ENCODE measurements around the gene TENM4. TPM values are rescaled to one million over a fixed set of nuclear protein-coding genes. Genes with fewer than 3 reads are reported as not detected.

Gene TENM4
- total RNA-seq, 1 donor from 2014 or later: not detected

GRCh38 chr11:78684377-78684776 lies 756.5 kb downstream of the TENM4 start:
- DNase-seq (ENCODE audit: low read depth in 2 of 2): peak in 1 of 2 donors; percentile 6

GRCh38 chr11:78683774-78684173 lies 757.1 kb downstream of the TENM4 start:
- no peak for DNase-seq (ENCODE audit: low read depth in 2 of 2)

- DNase-seq (ENCODE audit: low read depth in 2 of 2): no peak
These were observed 764.7 kb downstream of the TENM4 start for GRCh38 chr11:78676026-78676557.

GRCh38 chr11:78672850-78673620 lies 767.8 kb downstream of the TENM4 start:
- DNase-seq (ENCODE audit: low read depth in 2 of 2): no peak

GRCh38 chr11:78669249-78669648 lies 771.6 kb downstream of the TENM4 start:
- no peak for DNase-seq (ENCODE audit: low read depth in 2 of 2)

- no peak for DNase-seq (ENCODE audit: low read depth in 2 of 2)
These were observed 773.4 kb downstream of the TENM4 start for GRCh38 chr11:78667461-78667860.

GRCh38 chr11:78666675-78667160 lies 774.1 kb downstream of the TENM4 start:
- DNase-seq (ENCODE audit: low read depth in 2 of 2): no peak

GRCh38 chr11:78664636-78665035 lies 776.2 kb downstream of the TENM4 start:
- no peak for DNase-seq (ENCODE audit: low read depth in 2 of 2)

- no peak for DNase-seq (ENCODE audit: low read depth in 2 of 2)
These were observed 778.0 kb downstream of the TENM4 start for GRCh38 chr11:78662811-78663210.

GRCh38 chr11:78660471-78660870 lies 780.4 kb downstream of the TENM4 start:
- DNase-seq (ENCODE audit: low read depth in 2 of 2): no peak

- no peak for DNase-seq (ENCODE audit: low read depth in 2 of 2)
These were observed 781.2 kb downstream of the TENM4 start for GRCh38 chr11:78659326-78660270.

- DNase-seq (ENCODE audit: low read depth in 2 of 2): no peak
These were observed 782.6 kb downstream of the TENM4 start for GRCh38 chr11:78657968-78658839.

GRCh38 chr11:78657441-78657840 lies 783.4 kb downstream of the TENM4 start:
- DNase-seq (ENCODE audit: low read depth in 2 of 2): no peak

- DNase-seq (ENCODE audit: low read depth in 2 of 2): no peak
These were observed 783.8 kb downstream of the TENM4 start for GRCh38 chr11:78656984-78657383.

- DNase-seq (ENCODE audit: low read depth in 2 of 2): no peak
These were observed 784.5 kb downstream of the TENM4 start for GRCh38 chr11:78656327-78656726.

- DNase-seq (ENCODE audit: low read depth in 2 of 2): no peak
These were observed 785.3 kb downstream of the TENM4 start for GRCh38 chr11:78655561-78655960.

GRCh38 chr11:78654866-78655265 lies 786.0 kb downstream of the TENM4 start:
- DNase-seq (ENCODE audit: low read depth in 2 of 2): no peak

- no peak for DNase-seq (ENCODE audit: low read depth in 2 of 2)
These were observed 786.8 kb downstream of the TENM4 start for GRCh38 chr11:78654071-78654470.

GRCh38 chr11:78653294-78653909 lies 787.4 kb downstream of the TENM4 start:
- no peak for DNase-seq (ENCODE audit: low read depth in 2 of 2)

GRCh38 chr11:78652843-78653239 lies 788.0 kb downstream of the TENM4 start:
- no peak for DNase-seq (ENCODE audit: low read depth in 2 of 2)

Data from lung microvascular endothelial cell (primary cell).